Ovary (tissue), 3 donors: ENCODE measurements around the gene AIG1.

Source experiments
- EP300 ChIP-seq: sonication (generic); formaldehyde crosslinking; IDR thresholded peaks from one replicate; pipeline ENCODE4 v1.6.1; 2017; ENCODE audit warnings: antibody characterized with exemption
- POLR2A ChIP-seq: fragments of 450-650 bp; IDR thresholded peaks from one replicate; pipeline ENCODE4 v1.6.1; 2017; ENCODE audit warnings: antibody characterized with exemption, mild to moderate bottlenecking, moderate library complexity
- TF ChIP-seq, protein P1 (sequence below), 3 donors: fragments of 450-650 bp in 2 of 3; fragments of 200-600 bp in 1 of 3; IDR thresholded peaks; one replicate each; pipeline versions ENCODE4 v1.5.1 to v1.8.0; 2016 to 2022; ENCODE audit warnings: antibody characterized with exemption in 3 of 3, mild to moderate bottlenecking in 1 of 3
- donor health status: DM: no; HTN: no; CAD: no.

DNA sequence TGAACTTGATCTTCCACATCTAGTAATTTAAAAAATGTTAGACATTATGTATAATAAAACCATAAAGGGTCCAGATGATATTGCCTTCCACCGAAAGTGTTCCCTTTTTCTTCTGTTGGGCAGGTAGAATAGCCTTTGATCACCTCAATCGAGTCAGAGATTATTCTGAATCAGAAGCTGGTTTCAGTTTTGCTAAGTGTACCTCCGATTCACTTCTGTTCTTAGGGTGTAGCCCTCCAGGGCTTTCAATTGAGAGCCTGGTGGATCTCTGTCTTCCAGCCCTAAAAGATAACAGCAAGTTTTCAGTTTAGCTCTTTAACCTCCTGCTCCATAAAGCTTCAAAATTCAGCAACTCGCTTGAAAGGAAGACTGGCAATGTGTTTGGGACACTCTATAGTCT lies 21.1 kb upstream of the AIG1 start:
- TF ChIP-seq, protein P1, sequence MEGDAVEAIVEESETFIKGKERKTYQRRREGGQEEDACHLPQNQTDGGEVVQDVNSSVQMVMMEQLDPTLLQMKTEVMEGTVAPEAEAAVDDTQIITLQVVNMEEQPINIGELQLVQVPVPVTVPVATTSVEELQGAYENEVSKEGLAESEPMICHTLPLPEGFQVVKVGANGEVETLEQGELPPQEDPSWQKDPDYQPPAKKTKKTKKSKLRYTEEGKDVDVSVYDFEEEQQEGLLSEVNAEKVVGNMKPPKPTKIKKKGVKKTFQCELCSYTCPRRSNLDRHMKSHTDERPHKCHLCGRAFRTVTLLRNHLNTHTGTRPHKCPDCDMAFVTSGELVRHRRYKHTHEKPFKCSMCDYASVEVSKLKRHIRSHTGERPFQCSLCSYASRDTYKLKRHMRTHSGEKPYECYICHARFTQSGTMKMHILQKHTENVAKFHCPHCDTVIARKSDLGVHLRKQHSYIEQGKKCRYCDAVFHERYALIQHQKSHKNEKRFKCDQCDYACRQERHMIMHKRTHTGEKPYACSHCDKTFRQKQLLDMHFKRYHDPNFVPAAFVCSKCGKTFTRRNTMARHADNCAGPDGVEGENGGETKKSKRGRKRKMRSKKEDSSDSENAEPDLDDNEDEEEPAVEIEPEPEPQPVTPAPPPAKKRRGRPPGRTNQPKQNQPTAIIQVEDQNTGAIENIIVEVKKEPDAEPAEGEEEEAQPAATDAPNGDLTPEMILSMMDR (IDR thresholded peaks at IDR 0.05): no peak
- TF ChIP-seq EP300 (no peak), POLR2A (no peak)
